Measurements from ENCODE around the gene OR2V1.

DNA sequence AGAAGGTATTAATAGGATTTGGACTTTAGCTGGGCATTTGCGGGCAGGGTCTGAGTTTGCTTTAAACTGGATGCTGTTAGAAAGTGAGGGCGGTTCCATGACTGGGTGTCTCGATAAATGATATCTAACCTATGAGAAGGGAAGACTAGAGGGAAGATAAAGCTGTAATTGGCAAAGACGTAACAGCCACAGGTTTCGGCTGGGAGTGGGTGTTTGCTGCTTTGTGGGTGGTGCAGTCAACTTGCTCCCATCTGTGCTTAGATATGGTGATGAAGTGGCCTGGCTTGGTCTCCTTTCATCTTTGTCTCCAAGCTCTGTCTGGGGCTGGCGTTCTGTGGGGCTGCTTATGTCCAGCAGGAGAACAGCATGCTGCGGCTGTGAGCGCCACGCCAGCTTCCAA is 23.3 kb downstream of the OR2V1 start:
- no peak for TF ChIP-seq YY1 (IDR thresholded peaks at IDR 0.05; ENCODE audit: insufficient read depth, insufficient replicate concordance, low read depth, low read length)
- no peak for TF ChIP-seq NFKB2 (CRISPR knock-in tag; IDR thresholded peaks at IDR 0.05; ENCODE audit: borderline replicate concordance)
- TF ChIP-seq ZNF543 (CRISPR knock-in tag; IDR thresholded peaks at IDR 0.05) = no peak
